SK-N-SH treated with all-trans-retinoic acid at 6 μM for 48 hours (cell line): ENCODE measurements around the gene CD68.

Experiments
- ATAC-seq: fragments of 200-7000 bp; cut with Tn5 transposase; 3 replicates; pipeline ENCODE4 v1.9.1; 2020; ENCODE audit warnings: mild to moderate bottlenecking, moderate library complexity
- BACH2 ChIP-seq: fragments of 250-450 bp; sonication (Bioruptor Pico); IDR thresholded peaks from 2 replicates; pipeline ENCODE4 v1.9.0; 2021; ENCODE audit warnings: mild to moderate bottlenecking, borderline replicate concordance
- CSDC2 ChIP-seq: fragments of 250-450 bp; sonication (Bioruptor Pico); IDR thresholded peaks from 2 replicates; pipeline ENCODE4 v1.5.0; 2020; ENCODE audit warnings: mild to moderate bottlenecking, moderate library complexity
- CSRNP3 ChIP-seq: fragments of 250-450 bp; sonication (Bioruptor Pico); IDR thresholded peaks from 2 replicates; pipeline ENCODE4 v1.5.1; 2021; ENCODE audit warnings: mild to moderate bottlenecking, moderate library complexity
- ESRRG ChIP-seq: fragments of 250-450 bp; sonication (Bioruptor Pico); IDR thresholded peaks from 2 replicates; pipeline ENCODE4 v1.6.1; 2021; ENCODE audit warnings: mild to moderate bottlenecking
- GLIS3 ChIP-seq: fragments of 250-450 bp; sonication (Bioruptor Pico); IDR thresholded peaks from 2 replicates; pipeline ENCODE4 v1.5.0; 2020; ENCODE audit warnings: mild to moderate bottlenecking, moderate library complexity
- ISL1 ChIP-seq: fragments of 250-450 bp; sonication (Bioruptor Pico); IDR thresholded peaks from 2 replicates; pipeline ENCODE4 v2.1.2; 2022; ENCODE audit warnings: mild to moderate bottlenecking, moderate library complexity
- OSR1 ChIP-seq: fragments of 250-450 bp; sonication (Bioruptor Pico); IDR thresholded peaks from 2 replicates; pipeline ENCODE4 v1.8.0; 2022; ENCODE audit warnings: moderate library complexity, mild to moderate bottlenecking, inconsistent platforms
- RARB ChIP-seq: fragments of 250-450 bp; sonication (Bioruptor Pico); IDR thresholded peaks from 2 replicates; pipeline ENCODE4 v1.8.0; 2021; ENCODE audit warnings: mild to moderate bottlenecking, moderate library complexity
- TCF4 ChIP-seq: fragments of 250-450 bp; sonication (Bioruptor Pico); IDR thresholded peaks from 2 replicates; pipeline ENCODE4 v1.8.0; 2021; ENCODE audit warnings: mild to moderate bottlenecking, moderate library complexity, borderline replicate concordance
- TSHZ2 ChIP-seq: fragments of 250-450 bp; sonication (Bioruptor Pico); IDR thresholded peaks from 2 replicates; pipeline ENCODE4 v1.5.0; 2020; ENCODE audit warnings: mild to moderate bottlenecking, moderate library complexity
- ZC3H10 ChIP-seq: fragments of 250-450 bp; sonication (Bioruptor Pico); IDR thresholded peaks from 2 replicates; pipeline ENCODE4 v1.5.1; 2021; ENCODE audit warnings: mild to moderate bottlenecking, moderate library complexity
- ZFP3 ChIP-seq: fragments of 250-450 bp; sonication (Bioruptor Pico); IDR thresholded peaks from 2 replicates; pipeline ENCODE4 v1.5.0; 2020; ENCODE audit warnings: mild to moderate bottlenecking, moderate library complexity
- ZFP30 ChIP-seq: fragments of 450-650 bp; formaldehyde crosslinking; IDR thresholded peaks from 2 replicates; pipeline ENCODE4 v1.5.0; 2022; ENCODE audit warnings: mild to moderate bottlenecking, moderate library complexity
- ZNF565 ChIP-seq: fragments of 450-650 bp; formaldehyde crosslinking; conservative IDR thresholded peaks from 2 replicates; pipeline ENCODE4 v1.5.0; 2020; ENCODE audit warnings: low read depth, mild to moderate bottlenecking, moderate library complexity
- ZNF70 ChIP-seq: fragments of 450-650 bp; formaldehyde crosslinking; IDR thresholded peaks from 2 replicates; pipeline ENCODE4 v1.5.0; 2020; ENCODE audit warnings: mild to moderate bottlenecking, moderate library complexity
- ZNF8 ChIP-seq: fragments of 450-650 bp; formaldehyde crosslinking; IDR thresholded peaks from 2 replicates; pipeline ENCODE4 v1.5.0; 2020; ENCODE audit warnings: mild to moderate bottlenecking, moderate library complexity
- TF ChIP-seq, protein P1 (sequence below): fragments of 250-450 bp; sonication (Bioruptor Pico); IDR thresholded peaks from 2 replicates; pipeline ENCODE4 v1.8.0; 2020; ENCODE audit warnings: mild to moderate bottlenecking, moderate library complexity, borderline replicate concordance
- TF ChIP-seq, protein P2 (sequence below): fragments of 250-450 bp; sonication (Bioruptor Pico); IDR thresholded peaks from 2 replicates; pipeline ENCODE4 v1.5.1; 2020; ENCODE audit warnings: low read depth, mild to moderate bottlenecking, moderate library complexity
- TF ChIP-seq, protein P3 (sequence below): fragments of 250-450 bp; sonication (Bioruptor Pico); IDR thresholded peaks from 2 replicates; pipeline ENCODE4 v1.8.0; 2021; ENCODE audit warnings: low read depth, mild to moderate bottlenecking, moderate library complexity, borderline replicate concordance

Gene CD68

GRCh38 chr17:7557147-7557764, 22.2 kb upstream of the CD68 start:
- TF ChIP-seq ZFP30: no peak
- TF ChIP-seq ZFP3 (CRISPR knock-in tag): no peak
- TF ChIP-seq, protein P1, sequence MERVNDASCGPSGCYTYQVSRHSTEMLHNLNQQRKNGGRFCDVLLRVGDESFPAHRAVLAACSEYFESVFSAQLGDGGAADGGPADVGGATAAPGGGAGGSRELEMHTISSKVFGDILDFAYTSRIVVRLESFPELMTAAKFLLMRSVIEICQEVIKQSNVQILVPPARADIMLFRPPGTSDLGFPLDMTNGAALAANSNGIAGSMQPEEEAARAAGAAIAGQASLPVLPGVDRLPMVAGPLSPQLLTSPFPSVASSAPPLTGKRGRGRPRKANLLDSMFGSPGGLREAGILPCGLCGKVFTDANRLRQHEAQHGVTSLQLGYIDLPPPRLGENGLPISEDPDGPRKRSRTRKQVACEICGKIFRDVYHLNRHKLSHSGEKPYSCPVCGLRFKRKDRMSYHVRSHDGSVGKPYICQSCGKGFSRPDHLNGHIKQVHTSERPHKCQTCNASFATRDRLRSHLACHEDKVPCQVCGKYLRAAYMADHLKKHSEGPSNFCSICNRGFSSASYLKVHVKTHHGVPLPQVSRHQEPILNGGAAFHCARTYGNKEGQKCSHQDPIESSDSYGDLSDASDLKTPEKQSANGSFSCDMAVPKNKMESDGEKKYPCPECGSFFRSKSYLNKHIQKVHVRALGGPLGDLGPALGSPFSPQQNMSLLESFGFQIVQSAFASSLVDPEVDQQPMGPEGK (CRISPR knock-in tag): no peak
- TF ChIP-seq ZNF565 (CRISPR knock-in tag): no peak
- no peak for TF ChIP-seq CSDC2
- TF ChIP-seq CSRNP3 (CRISPR knock-in tag): no peak
- TF ChIP-seq, protein P2, sequence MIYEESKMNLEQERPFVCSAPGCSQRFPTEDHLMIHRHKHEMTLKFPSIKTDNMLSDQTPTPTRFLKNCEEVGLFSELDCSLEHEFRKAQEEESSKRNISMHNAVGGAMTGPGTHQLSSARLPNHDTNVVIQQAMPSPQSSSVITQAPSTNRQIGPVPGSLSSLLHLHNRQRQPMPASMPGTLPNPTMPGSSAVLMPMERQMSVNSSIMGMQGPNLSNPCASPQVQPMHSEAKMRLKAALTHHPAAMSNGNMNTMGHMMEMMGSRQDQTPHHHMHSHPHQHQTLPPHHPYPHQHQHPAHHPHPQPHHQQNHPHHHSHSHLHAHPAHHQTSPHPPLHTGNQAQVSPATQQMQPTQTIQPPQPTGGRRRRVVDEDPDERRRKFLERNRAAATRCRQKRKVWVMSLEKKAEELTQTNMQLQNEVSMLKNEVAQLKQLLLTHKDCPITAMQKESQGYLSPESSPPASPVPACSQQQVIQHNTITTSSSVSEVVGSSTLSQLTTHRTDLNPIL (CRISPR knock-in tag): no peak
- TF ChIP-seq ISL1 (CRISPR knock-in tag): no peak
- no peak for TF ChIP-seq TSHZ2
- TF ChIP-seq ZC3H10 (CRISPR knock-in tag): no peak
- TF ChIP-seq BACH2 (CRISPR knock-in tag): no peak
- TF ChIP-seq ZNF8 (CRISPR knock-in tag): no peak
- TF ChIP-seq RARB: no peak
- no peak for TF ChIP-seq ESRRG (CRISPR knock-in tag)
- no peak for TF ChIP-seq GLIS3 (CRISPR knock-in tag)
- no peak for TF ChIP-seq ZNF70
- no peak for TF ChIP-seq TCF4 (CRISPR knock-in tag)
- no peak for TF ChIP-seq OSR1
- ATAC-seq: no peak

DNA sequence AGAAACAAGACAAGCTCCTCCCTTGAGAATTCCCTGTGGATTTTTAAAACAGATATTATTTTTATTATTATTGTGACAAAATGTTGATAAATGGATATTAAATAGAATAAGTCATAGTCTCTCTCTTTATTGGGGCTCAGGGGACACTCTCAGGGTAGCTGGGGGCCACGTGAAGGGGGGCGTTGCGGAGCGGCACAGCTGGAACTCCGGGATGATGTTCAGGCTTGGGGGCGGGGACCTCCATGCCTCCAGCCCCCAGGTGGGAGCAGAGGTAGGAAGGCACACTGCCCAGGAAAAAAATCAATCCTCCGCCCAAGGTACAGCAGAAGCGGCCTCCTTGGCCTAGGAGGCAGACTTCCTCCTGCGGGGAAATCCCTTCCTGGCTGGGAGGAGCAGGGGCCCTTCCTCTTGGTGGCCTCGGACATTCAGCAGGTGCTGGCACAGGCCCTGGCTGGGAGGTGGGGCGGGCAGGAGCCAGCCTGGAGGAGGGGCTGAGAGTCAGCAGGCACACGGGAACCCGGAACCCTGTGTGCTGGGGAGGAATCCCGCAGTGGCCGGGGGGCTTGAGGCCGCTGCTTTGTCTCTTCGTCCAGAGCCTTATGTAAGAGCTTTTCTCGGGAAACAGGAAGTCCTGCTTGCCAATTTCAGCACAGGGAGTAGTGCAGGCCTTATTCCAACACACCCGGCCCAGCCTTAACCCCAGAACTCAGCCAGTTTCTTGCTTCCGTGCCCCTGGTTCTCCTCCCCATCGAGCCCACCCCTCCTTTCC, 21.5 kb upstream of the CD68 start:
- TF ChIP-seq OSR1: no peak
- TF ChIP-seq, protein P3, sequence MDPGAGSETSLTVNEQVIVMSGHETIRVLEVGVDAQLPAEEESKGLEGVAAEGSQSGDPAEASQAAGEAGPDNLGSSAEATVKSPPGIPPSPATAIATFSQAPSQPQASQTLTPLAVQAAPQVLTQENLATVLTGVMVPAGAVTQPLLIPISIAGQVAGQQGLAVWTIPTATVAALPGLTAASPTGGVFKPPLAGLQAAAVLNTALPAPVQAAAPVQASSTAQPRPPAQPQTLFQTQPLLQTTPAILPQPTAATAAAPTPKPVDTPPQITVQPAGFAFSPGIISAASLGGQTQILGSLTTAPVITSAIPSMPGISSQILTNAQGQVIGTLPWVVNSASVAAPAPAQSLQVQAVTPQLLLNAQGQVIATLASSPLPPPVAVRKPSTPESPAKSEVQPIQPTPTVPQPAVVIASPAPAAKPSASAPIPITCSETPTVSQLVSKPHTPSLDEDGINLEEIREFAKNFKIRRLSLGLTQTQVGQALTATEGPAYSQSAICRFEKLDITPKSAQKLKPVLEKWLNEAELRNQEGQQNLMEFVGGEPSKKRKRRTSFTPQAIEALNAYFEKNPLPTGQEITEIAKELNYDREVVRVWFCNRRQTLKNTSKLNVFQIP (CRISPR knock-in tag): no peak
- no peak for TF ChIP-seq ISL1 (CRISPR knock-in tag)
- no peak for TF ChIP-seq CSRNP3 (CRISPR knock-in tag)
- no peak; the same call in 2 of the 3 replicates for ATAC-seq
